Muscle of leg (tissue), 11 donors: ENCODE data around the gene UBXN4. TPM values are rescaled to one million over a fixed set of nuclear protein-coding genes. Genes with fewer than 3 reads are reported as not detected.

Experiments
- DNase-seq: peaks from one replicate; pipeline ENCODE4 v3.0.0; 2013
- H3K27ac ChIP-seq: one replicate; pipeline ENCODE4 v1.5.1; 2013; ENCODE audit warnings: mild to moderate bottlenecking, low read length, control low read depth
- H3K27me3 ChIP-seq: one replicate; pipeline ENCODE4 v1.6.1; 2013; ENCODE audit warnings: low read length; ENCODE audit not compliant: control insufficient read depth, insufficient read depth
- H3K36me3 ChIP-seq: one replicate; pipeline ENCODE4 v1.6.1; 2013; ENCODE audit warnings: low read length; ENCODE audit not compliant: control insufficient read depth, insufficient read depth
- H3K4me1 ChIP-seq: one replicate; pipeline ENCODE4 v1.6.1; 2013; ENCODE audit warnings: low read length; ENCODE audit not compliant: control insufficient read depth, insufficient read depth
- H3K4me3 ChIP-seq: one replicate; pipeline ENCODE4 v1.5.1; 2013; ENCODE audit warnings: low read length, control low read depth
- H3K9me3 ChIP-seq: replicated peaks from 2 replicates; pipeline ENCODE4 v1.6.1; 2013; ENCODE audit warnings: low read depth, low read length; ENCODE audit not compliant: control insufficient read depth
- WGBS: methylation state at CpG from one replicate; pipeline ENCODE4 v1.1.5; 2013; ENCODE audit warnings: missing lambda C conversion rate; ENCODE audit not compliant: insufficient coverage; 5-methylcytosine and 5-hydroxymethylcytosine counted together
- polyA plus RNA-seq, 8 donors: library from polyadenylated mRNA; unstranded; fragments of 120-200 nt; gene quantifications; one replicate each; pipeline versions ENCODE4 v1.2.1 to v1.2.3, GENCODE V29; 2013; ENCODE audit warnings: inconsistent platforms in 1 of 8, low replicate concordance in 1 of 8; ENCODE audit not compliant: insufficient read length in 8 of 8, insufficient read depth in 1 of 8
- total RNA-seq: library from RNA; stranded (reverse); fragments of 120-200 nt; gene quantifications from one replicate; pipeline ENCODE4 v1.2.4, GENCODE V29; 2013

The UBXN4 gene
- total and polyA plus RNA-seq, 9 donors, result 41.8 to 81.8 (median 67.0) TPM

DNA sequence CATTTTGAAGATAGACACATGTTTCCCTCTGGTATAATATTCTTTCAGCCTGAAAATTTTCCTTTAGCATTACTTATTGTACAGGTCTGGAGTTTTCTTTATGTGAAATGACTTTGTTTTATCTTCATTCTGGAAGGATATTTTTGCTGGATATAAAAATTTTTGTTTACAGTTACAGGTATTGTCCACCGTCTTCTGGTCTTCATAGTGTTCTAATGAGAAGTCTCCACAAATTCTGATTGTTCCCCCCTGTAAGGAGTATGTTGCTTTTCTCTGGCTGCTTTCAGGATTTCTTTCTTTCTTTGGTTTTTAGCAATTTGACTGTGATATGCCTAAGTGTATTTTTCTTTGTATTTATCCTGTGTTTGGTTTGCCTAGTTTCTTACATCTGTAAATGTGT is 15.0 kb downstream of the UBXN4 start:
- WGBS, result no CpG with 5 or more reads among the region's 1 CpG
- Histone ChIP-seq H3K9me3 (peaks cover 17% of the 10 kb centered on the region), H3K27ac (no peak overlapping the region), H3K4me3 (no peak overlapping the region), H3K27me3 (no peaks in the 10 kb centered on the region), H3K36me3 (peaks cover 49% of the 10 kb centered on the region), H3K4me1 (no peaks in the 10 kb centered on the region)
- DNase-seq, result no peak

GRCh38 chr2:135762022-135762421 is 20.4 kb downstream of the UBXN4 start:
- no peak overlapping the region for H3K4me3 ChIP-seq
- H3K4me1 ChIP-seq, result no peaks in the 10 kb centered on the region
- peaks cover 6% of the 10 kb centered on the region for H3K9me3 ChIP-seq
- no peak overlapping the region for H3K27ac ChIP-seq
- no peaks in the 10 kb centered on the region for H3K27me3 ChIP-seq
- H3K36me3 ChIP-seq, result peaks cover 49% of the 10 kb centered on the region
- no peak for DNase-seq

GRCh38 chr2:135762530-135762929 is 20.9 kb downstream of the UBXN4 start:
- Histone ChIP-seq H3K36me3 (peaks cover 46% of the 10 kb centered on the region), H3K4me3 (no peak overlapping the region), H3K4me1 (no peaks in the 10 kb centered on the region), H3K27me3 (no peaks in the 10 kb centered on the region), H3K27ac (no peak overlapping the region), H3K9me3 (peaks cover 3% of the 10 kb centered on the region)
- no peak for DNase-seq
- WGBS, result 100% methylated on average over 1 of the region's 1 CpG

DNA sequence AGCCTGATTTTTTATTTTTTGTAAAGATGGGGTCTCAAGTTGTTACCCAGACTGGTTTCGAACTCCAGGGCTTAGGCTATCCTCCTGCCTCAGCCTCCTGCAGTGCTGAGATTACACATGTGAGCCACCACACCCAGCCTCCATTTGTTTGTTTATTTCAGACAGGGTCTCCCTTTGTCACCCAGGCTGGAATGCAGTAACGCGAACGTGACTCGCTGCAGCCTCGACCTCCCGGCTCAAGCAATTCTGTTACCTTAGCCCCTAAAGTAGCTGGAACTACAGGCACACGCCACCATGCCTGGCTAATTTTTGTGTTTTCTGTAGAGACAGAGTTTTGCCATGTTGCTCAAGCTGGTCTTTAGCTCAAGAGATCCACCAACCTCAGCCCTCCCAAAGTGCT is 27.2 kb downstream of the UBXN4 start:
- WGBS, result 97% methylated on average over 7 of the region's 8 CpGs
- Histone ChIP-seq H3K9me3 (peaks cover 3% of the 10 kb centered on the region), H3K36me3 (peaks cover 53% of the 10 kb centered on the region)

DNA sequence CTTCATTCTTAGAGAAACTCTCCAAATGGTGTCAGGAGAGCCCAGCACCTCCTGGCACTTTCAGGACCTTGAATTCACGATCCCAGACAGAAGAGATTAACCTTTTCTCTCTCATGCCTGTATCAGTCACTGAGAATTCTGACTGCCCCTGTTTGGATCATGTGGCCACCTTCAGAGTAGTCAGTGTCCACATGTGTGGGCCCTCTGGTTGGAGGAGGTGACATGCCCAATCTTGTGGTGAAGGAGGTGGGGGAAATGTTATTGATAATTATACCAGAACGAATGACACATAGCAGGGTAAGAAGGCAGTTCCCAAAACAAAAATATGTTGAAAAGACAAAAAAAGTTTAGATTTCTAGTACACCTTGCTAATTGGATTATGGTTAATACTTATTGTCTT is 31.7 kb downstream of the UBXN4 start:
- peaks cover 3% of the 10 kb centered on the region for H3K9me3 ChIP-seq
- H3K27me3 ChIP-seq, result no peaks in the 10 kb centered on the region
- DNase-seq, result no peak
- peaks cover 56% of the 10 kb centered on the region for H3K36me3 ChIP-seq
- no peak overlapping the region for H3K4me3 ChIP-seq
- no peaks in the 10 kb centered on the region for H3K4me1 ChIP-seq
- no peak overlapping the region for H3K27ac ChIP-seq
- no CpG with 5 or more reads among the region's 2 CpGs for WGBS

More for the DNA sequence above, 27.2 kb downstream of the UBXN4 start:
- Histone ChIP-seq H3K4me1 (no peaks in the 10 kb centered on the region), H3K4me3 (no peak overlapping the region), H3K27me3 (no peaks in the 10 kb centered on the region), H3K27ac (no peak overlapping the region)
- DNase-seq, result no peak

DNA sequence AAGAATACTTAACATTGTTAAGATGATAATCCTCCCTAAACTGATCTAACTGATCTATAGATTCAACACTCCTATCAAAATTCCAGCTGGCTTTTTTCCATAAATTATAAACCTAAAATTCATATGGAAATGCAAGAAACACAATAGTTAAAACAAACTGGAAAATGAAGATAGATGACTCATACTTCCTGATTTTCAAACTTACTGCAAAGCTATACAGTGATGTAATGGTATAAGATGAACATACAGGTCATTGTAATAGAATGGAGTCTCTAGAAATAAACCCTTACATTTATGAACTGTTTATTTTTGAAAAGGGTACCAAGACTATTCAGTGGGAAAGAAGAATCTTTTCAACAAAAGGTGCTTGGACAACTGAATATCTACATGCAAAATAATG is 32.3 kb downstream of the UBXN4 start:
- H3K36me3 ChIP-seq, result peaks cover 50% of the 10 kb centered on the region
- no peak overlapping the region for H3K4me3 ChIP-seq
- H3K27ac ChIP-seq, result no peak overlapping the region
- no peaks in the 10 kb centered on the region for H3K4me1 ChIP-seq
- H3K9me3 ChIP-seq, result peaks cover 3% of the 10 kb centered on the region
- DNase-seq, result no peak
- no peaks in the 10 kb centered on the region for H3K27me3 ChIP-seq

DNA sequence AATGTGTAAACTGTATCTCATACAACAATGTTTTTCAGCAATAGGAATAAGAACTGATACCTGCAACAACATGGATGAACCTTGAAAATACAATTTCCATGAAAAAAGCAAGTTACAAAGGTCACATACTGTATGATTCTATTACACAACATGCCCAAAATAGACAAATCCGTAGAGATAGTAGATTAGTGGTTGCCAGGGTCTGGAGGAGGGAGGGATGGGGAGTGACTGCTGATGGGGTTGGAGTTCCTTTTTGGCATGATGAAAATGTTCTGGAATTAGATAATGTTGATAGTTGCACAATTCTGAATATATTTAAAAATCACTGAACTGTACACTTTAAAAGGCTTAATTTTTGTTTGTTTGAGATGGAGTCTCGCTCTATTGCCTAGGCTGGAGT is 33.8 kb downstream of the UBXN4 start:
- H3K27me3 ChIP-seq, result no peaks in the 10 kb centered on the region
- no peaks in the 10 kb centered on the region for H3K4me1 ChIP-seq
- no peak overlapping the region for H3K27ac ChIP-seq
- H3K36me3 ChIP-seq, result peaks cover 51% of the 10 kb centered on the region
- H3K9me3 ChIP-seq, result peaks cover 3% of the 10 kb centered on the region
- no peak overlapping the region for H3K4me3 ChIP-seq
- WGBS, result no CpG with 5 or more reads among the region's 2 CpGs
- peak; percentile 6 for DNase-seq

DNA sequence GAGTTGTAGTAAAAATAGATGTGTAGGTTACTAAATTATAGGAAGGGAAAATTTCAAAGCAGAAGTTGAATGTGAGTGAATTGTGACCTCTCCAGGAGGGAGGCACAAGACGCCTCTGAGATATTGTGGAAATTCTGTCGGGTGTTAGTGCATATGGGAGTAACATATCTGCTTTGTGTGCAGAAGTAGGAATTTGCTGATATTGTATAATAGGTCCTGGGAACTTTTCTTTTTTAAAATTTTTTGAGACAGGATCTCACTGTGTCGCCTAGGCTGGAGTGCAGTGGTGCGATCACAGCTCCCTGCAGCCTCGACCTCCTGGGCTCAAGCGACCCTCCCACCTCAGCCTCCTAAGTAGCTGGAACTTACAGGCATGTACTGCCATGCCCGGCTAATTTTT is 34.7 kb downstream of the UBXN4 start:
- peaks cover 50% of the 10 kb centered on the region for H3K36me3 ChIP-seq
- WGBS, result 96% methylated on average over 5 of the region's 7 CpGs
- peaks cover 3% of the 10 kb centered on the region for H3K9me3 ChIP-seq
- DNase-seq, result no peak
- no peaks in the 10 kb centered on the region for H3K4me1 ChIP-seq
- H3K4me3 ChIP-seq, result no peak overlapping the region
- H3K27me3 ChIP-seq, result no peaks in the 10 kb centered on the region
- no peak overlapping the region for H3K27ac ChIP-seq

GRCh38 chr2:135782231-135782630 is 40.6 kb downstream of the UBXN4 start:
- Histone ChIP-seq H3K27ac (no peak overlapping the region), H3K27me3 (no peaks in the 10 kb centered on the region), H3K9me3 (no peaks in the 10 kb centered on the region), H3K36me3 (peaks cover 38% of the 10 kb centered on the region), H3K4me3 (no peak overlapping the region), H3K4me1 (no peaks in the 10 kb centered on the region)
- WGBS, result no CpG with 5 or more reads among the region's 2 CpGs
- DNase-seq, result no peak

DNA sequence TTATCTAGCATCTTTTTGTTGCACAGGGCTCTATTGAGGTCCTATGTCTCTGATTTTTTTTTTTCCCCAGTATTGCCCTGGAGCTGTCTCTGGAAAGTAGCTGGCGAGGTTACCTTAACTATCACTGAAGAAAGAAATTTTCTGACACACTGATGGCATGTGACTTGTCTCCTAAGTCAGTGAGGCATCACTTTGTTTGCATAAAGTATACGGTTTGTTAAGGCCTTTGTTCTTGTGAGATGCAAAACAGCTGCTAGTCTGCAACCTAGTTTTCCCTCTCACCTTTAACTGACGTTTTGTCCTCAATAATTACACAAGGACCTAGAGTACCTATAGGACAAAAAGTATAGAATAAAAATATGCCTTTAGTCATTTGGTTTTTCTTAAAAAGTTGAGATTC is 41.8 kb downstream of the UBXN4 start:
- Histone ChIP-seq H3K4me1 (no peaks in the 10 kb centered on the region), H3K4me3 (no peak overlapping the region), H3K36me3 (peaks cover 39% of the 10 kb centered on the region), H3K9me3 (no peaks in the 10 kb centered on the region), H3K27ac (no peak overlapping the region), H3K27me3 (no peaks in the 10 kb centered on the region)
- DNase-seq, result no peak
- WGBS, result no CpG with 5 or more reads among the region's 3 CpGs

DNA sequence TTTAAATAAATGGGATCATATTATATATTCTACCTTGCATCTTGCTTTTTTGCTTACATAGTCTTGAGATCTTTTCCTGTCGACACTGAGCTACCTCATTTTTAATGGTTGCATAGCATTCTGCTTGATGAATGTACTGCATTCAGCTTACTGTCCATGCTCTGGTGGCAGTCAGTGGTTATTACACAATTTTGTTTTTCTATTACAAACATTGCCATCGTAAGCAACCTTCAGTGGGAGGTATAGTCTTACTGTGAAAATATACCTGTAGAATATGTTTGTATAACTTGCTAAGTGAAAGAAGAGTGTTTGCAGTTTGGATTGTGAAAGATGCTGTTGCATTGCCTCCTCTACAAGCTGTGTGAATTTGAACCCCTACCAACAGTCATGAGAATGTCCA is 43.4 kb downstream of the UBXN4 start:
- Histone ChIP-seq H3K4me3 (no peak overlapping the region), H3K27ac (no peak overlapping the region), H3K9me3 (no peaks in the 10 kb centered on the region), H3K4me1 (no peaks in the 10 kb centered on the region), H3K36me3 (peaks cover 38% of the 10 kb centered on the region), H3K27me3 (no peaks in the 10 kb centered on the region)
- whole genome bisulfite sequencing, result no CpG with 5 or more reads among the region's 2 CpGs
- DNase-seq, result no peak
